ENCODE data around the gene TMEM221.
"Not testable (repeated sequence)": the region's sequence is repeated elsewhere in the genome, so short reads cannot be mapped to it uniquely, and the experiment has no call there.

Gene TMEM221

DNA sequence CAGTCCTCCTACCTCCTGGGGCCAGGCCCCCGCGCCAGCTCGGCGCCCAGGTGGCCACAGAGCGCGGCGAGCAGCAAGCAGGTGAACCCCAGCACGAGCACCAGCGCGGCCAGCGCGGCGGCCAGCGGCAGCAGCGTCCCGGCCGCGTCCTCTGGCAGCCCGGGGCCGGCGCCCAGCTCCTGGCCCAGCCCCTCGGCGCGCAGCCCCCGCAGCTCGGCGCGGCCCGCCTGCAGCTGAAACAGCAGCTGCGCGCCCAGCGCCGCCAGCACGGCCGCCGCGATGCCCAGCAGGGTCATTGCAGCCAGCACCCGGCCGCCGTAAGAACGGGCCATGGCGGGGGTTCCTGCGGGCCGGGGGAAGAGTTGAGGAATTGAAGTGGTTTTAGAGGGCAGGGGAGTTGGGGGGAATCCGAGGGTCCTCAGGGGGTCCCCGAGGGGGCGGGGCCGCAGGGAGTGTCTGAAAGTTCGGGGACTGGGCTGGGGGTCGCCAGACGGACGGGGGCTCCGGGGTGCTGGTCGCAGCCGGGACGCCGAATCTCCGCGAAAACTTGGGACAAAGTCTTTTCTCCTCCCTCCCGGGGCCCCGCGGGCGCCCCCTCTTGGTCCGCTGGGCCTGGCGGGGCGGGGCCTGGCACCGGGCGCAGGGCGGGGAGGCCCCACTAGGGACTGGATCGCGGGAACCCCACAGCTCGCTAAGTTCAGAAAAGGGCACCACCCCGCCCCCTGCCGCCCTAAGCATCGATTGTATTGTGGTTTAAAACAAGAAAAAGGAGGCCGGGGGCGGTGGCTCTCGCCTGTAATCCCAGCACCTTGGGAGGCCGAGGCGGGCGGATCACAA is at the start of gene TMEM221:
TMEM221 (minus strand) TSS at position 538 of the 837 bp plus-strand sequence; CDS start at position 332, 206 bp downstream.
- peak; percentile 24 for DNase-seq

DNA sequence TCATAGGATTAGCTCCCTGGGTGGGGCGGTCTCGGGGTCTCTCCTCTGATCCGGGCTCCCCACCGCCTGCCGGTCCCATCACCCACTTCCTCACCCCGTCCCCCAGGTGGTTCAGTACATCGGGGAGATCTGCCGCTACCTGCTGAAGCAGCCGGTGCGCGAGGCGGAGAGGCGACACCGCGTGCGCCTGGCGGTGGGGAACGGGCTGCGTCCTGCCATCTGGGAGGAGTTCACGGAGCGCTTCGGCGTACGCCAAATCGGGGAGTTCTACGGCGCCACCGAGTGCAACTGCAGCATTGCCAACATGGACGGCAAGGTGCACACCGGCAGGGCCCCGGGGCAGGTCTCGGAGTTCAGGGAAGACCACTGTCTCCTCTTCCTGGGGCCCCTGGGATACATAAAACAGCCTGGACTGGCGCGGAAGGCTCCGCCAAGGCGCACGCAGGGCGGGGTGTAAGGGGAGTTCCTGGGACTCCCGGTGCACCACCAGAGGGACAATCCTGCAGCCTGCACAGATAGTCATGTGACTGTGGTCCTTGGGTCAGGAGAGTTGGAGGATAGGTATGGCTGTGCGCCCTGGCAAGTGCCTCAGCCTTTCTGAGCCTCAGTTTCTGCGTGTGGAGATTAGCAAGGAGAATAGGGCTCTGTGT is 48.8 kb upstream of the TMEM221 start:
- no peak for DNase-seq

DNA sequence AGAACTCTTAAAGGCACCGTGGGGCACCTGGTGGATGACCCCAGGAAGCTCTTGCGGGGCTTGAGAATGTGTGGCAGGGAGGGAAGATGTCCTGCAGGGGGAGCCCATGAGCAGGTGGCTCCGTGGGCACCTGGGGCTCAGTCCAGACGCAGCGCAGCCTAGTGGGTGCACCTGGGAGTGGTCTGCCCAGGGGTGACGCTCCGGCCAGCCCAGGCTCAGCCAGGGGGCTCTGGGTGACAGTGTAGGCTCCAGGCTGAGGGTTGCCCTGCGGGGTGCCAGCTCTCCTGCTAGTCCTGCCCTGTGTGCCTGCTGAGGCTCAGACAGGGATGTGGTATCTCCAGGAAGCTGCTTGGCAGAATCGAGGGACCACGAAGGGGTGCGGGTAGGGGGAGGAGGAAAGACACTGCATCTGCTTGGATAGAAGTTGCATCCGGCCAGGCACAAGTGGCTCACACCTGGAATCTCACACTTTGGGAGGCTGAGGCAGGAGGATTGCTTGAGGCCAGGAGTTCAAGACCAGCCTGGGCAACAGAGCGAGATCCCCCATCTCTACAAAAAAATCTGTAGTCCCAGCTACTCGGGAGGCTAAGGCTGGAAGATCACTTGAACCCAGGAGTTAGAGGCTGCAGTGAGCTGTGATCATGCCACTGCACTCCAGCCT is 48.0 kb upstream of the TMEM221 start:
- no peak for DNase-seq

DNA sequence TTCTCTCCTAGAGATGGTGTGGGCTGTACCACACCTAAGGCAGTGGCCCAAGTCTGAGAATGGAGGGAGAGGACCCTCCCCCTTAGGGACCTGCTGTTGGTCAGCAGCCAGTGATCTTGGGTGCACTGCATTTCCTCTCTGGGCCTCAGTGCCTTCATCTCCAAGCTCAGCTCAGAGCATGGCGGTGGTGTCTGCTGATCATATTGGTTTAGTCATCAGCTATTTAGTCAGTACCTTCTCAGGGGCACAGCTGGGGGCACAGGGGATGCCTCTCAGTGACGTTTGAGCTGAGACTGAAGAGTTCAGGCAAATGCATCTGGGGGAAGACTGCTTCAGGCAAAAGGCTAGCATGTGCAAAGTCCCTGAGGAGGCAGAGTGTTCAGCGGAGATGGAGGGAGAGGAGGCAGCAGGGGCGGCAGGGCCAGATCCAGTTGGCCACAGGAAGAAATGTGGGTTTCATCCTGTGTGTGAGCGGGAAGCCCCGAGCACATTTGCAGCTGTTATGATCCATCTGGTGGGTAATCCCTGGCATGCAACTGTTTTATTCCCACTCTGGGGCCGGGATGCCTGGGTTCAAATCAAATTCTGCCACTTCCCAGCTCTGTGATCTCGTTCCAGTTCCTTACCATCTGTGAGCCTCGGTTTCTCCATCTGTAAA is 47.3 kb upstream of the TMEM221 start:
- DNase-seq = no peak

DNA sequence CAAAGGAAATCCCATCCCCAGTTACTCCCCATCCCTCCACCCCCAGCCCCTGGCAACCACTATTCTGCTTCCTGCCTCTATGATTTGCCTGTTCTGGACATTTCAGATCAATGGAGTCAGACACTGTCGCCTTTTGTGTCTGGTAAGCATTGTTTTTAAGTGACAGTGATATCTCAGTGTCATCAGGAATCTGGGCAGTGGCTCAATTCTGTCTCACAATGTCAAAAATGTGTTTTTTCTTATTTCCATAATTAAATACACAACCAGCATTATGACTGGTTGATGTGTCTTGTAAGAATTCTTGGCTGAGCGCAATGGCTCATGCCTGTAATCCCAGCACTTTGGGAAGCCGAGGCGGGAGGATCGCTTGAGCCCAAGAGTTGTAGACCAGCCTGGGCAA is 42.8 kb upstream of the TMEM221 start:
- DNase-seq = no peak

DNA sequence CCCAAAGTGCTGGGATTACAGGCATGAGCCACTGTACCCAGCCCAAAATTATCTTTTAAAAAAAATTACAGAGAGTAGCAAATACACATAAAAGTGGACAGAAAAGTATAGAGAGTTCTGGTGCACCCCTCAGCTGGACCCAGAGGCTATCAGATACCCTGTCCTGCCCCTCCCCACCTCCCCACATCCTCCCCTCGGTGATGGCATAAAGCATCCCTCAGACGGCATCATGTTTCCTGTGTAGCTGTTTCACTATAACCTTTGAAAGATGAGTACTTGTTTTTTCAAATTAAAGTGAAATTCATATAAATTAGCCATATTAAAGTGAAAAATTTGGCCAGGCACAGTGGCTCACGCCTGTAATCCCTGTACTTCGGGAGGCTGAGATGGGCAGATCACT is 41.9 kb upstream of the TMEM221 start:
- DNase-seq = no peak

DNA sequence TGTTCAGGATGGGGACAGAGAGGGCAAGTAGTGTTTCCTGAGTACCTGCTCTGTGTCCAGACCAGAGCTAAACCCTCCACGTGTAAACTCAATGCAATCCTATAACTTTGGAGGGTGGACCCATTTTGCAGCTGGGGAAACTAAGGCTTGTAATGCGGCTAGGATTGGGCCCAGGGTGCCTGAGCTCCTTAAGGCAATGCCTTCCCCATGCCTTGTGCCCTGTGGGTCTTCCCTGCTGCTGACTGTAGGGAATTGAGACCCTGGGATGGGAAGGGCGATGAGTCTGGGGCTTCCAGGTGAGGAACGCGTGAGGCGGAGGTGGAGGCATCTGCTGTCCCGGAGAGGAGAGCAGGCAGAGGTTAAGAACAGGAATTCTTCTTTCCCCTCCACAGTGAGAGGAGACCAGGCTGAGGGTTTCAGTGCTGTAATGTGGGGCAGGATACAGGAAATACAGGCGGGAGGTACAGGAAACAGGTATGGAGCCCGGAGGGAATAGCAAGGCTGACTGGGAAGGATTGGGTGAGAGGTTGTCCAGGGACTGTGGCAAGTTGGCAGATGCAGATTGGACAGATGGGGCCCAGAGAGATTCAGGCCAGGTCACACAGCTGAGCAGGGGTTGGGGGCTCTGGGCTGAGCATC is 41.0 kb upstream of the TMEM221 start:
- no peak for DNase-seq

DNA sequence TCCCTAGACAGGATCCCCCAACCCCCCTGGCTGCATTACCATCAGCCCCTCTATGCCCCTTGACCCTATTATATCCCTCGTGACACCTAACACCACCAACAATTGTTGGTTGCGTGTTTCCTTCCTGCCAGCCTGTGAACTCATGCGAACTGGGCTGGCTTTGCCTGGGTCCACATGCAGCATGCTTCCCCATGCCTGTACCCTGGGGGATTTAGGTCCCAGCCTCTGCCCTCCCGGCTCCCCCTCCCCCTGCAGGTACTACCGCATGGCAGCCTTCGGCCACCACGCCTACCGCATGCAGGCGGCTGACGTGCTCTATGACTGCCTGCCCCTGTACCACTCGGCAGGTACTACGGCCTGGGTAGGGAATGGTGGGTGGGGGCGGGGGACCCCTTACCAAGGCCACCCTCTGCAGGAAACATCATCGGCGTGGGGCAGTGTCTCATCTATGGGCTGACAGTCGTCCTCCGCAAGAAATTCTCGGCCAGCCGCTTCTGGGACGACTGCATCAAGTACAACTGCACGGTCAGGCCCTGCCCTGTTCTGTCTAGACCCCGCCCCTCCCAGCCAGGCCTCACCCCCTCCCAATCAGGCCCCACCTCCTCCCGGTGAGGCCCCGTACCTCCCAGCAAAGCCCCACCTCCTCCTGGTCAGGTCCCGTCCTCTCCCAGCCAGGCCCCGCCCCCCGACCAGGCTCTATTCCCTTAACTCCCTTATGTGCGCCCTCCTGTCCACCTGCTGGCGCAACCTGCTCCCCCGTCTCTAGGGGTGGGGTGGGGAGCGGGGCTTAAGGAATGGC is 40.3 kb upstream of the TMEM221 start:
- DNase-seq = no peak

DNA sequence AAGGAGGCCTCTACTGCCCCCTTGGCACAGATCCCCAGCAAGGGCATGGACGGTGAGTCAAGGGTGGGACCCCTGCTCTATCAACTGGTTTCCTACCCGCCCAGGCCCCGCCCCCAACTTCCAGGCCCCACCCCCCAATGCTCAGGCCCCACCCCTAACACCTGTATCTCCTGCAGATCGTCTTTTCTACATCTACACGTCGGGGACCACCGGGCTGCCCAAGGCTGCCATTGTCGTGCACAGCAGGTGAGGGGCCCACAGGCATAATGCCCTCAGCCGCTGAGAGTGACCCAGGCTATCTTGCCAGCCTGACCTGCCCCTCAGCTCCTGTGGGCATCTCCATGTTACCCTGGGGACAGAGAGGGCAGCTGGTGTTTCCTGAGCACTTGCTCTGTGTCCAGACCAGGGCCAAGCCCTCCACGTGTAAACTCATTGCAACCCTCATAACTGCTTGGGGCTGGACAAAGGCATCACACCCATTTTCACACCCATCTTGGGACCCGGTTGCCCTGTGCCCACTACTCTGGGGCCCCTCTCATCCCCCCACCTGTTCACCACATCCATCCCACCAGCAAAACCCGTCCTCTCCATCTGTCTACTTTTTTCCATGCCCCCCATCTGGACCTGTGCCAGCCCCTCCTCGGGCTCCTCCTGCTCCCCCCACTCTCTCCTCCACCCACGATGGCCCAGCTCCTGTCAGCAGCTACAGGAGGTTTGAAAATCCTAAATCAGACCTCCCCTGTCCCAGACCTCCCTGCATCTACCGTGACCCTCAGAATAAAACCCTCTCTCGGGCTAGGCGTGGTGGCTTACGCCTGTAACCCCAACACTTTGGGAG is 39.0 kb upstream of the TMEM221 start:
- no peak for DNase-seq

DNA sequence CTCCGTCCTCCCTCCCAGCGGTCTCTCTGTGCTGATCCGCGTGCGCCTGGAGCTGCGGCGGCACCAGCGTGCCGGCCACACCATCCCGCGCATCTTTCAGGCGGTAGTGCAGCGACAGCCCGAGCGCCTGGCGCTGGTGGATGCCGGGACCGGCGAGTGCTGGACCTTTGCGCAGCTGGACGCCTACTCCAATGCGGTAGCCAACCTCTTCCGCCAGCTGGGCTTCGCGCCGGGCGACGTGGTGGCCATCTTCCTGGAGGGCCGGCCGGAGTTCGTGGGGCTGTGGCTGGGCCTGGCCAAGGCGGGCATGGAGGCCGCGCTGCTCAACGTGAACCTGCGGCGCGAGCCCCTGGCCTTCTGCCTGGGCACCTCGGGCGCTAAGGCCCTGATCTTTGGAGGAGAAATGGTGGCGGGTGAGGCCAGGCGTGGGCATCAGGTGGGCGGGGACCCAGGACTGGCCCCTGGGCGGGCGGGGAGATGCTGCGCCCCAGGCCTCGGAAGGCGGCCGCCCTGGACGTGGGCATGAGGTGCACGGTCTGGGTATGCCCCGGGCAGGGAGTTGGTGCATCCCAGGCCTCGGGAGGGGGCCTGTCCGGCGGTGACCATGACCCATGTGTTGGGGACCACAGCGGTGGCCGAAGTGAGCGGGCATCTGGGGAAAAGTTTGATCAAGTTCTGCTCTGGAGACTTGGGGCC is 38.2 kb upstream of the TMEM221 start:
- DNase-seq = no peak

DNA sequence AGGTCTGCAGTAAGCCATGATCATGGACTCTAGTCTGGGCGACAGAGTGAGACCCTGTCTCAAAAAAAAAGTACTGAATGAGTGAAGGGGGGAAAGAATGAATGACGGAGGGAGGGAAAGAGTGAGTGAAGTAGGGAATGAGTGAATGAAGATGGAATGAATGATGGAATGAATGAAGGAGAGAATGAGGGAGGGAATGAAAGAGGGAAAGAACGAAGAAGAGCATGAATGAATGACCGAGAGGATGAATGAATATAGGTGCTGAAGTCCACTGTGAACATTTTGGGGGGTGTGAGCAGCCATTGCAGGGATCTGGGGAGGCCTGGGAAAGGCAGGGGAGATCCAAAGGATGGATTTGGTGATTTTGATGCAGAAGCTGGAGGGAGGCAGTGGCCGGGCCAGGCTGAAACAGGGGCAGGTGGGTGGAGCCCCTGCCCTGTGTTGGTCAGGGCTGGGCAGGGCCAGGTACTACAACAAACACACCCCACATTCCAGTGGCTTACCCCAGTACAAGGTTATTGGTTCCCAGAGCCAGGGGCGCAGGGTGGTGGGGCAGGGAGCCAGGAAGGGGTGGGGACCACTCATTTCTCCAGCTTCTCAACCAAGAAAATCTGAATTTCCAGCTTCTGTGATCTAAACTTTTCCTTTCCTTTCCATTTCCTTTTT is 36.2 kb upstream of the TMEM221 start:
- DNase-seq = no peak

DNA sequence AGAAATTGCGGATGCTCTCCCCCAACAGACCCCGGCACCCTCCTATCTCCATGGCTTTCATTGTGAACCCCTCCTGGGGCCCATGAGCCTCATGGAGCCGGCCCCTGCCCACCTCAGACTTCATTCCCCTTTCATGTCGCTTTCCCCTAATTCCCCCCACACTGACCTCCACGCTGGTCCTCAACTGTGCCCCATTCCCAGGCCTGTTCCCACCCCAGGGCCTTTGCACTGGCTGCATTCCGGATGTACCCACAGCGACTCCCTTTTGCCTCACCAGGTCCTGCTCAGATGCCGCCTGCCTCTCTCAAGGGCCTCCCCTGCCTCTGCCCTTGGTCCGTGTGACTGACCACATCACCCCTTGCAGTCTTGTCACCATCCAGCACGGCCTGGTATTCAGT is 35.1 kb upstream of the TMEM221 start:
- no peak for DNase-seq

DNA sequence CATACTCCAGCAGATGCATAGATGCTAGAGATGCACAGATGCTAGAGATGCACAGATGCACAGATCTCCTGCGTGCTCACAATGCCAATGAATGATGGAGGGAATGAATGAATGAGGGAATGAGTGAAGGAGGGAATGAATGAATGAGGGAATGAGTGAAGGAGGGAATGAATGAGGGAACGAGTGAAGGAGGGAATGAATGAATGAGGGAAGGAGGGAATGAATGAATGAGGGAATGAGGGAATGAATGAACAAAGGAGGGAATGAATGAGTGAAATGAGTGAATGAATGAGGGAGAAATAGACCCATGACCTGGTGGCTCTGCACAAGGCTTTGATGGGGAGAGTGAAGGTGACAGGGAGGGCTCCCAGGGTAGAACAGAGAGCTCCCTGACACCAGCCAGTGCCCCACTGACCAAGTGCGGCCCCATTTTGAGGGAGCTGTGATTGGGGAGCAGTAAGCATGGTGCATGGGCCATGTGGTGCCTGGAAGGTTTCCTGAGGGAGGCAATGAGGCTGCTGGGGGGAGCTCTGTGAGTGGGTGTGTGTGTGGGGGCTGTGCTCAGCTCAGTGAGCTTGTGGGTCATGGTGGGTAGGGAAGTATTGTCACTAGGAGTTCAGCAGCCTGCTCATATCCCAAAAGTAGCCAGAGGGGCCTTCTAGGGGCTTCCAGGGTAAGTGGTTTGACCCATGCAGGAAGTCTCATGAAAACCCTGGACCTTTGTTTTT is 34.6 kb upstream of the TMEM221 start:
- no peak for DNase-seq

DNA sequence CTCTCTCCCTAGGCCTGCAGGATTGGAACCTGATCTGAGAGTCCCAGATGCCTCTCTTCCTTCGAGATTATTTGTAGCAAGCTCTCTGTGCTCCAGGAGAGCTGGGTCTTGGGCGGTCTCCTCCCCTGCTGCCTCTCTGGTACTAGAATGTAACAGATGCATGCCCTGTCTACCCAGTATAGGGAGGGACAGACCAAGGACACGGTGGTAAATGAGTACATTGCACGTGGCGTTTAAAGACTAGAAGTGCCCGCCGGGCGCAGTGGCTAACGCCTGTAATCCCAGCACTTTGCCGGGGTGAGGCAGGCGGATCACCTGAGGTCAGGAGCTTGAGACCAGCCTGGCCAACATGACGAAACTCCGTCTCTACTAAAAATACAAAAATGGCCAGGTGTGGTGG is 33.5 kb upstream of the TMEM221 start:
- DNase-seq = no peak

DNA sequence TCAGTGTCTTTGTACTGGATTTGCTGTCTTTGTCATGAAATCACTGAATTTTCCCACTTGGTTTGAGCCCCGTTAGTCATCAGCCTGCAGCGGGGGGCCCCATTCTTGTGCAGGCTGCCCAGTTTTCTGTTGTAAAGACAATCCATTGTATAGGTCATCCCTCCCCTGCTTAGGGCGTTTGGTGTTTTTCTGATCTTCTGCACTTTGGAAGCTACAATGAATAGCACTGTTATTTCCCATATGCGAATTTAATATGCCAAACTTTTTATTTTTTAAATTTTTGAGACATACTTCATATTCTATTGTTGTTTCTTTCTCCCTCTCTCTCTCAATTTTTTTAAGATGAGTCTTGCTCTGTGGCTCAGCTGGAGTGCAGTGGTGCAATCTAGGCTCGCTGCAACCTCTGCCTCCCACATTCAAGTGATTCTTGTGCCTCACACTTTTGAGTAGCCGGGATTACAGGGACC is 30.9 kb upstream of the TMEM221 start:
- DNase-seq = no peak

DNA sequence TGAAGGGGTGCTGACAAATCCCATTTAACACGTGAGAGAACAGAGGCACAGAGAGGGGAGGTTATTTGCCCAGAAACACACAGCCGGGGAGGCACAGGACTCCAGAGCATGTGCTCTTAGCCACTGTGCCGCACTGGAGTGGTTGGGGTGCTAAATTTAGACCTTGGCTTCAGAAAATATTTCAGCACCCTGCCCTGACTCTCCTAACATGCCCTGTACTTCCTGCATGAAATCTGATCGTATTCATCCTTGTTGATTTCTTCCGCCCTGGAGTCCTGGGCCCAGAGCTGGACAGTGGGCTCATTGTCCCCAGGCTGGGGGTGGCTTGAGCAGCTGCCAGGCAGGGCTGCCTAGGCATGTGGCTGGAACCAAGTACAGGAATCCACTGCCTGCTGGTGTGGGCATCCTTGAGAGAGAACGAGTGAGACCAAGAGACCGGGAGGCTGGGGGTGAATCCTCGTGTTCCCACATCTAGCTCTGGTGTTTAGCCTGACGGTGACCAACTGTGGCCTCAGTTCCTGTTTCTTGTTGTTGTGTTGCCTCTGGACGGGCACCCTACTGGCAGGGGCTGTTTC is 27.2 kb upstream of the TMEM221 start:
- no peak for DNase-seq

DNA sequence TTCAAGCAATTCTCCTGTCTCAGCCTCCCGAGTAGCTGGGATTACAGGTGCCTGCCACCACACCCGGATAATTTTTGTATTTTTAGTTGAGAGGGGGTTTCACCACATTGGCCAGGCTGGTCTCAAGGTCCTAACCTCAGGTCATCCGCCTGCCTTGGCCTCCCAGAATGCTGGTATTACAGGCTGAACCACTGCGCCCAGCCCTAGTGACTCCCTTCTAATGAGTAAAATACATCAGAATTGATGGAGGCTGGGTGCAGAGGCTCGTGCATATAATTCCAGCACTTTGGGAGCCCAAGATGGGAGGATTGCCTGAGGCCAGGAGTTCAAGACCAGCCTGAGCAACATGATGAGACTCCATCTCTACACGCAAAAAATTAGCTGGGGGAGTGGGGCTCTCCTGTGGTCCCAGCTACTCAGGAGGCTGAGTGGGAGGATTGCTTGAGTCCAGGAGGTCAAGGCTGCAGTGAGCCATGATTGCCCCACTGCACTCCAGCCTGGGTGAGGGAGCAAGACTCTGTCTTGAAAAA is 26.6 kb upstream of the TMEM221 start:
- not testable (repeated sequence) for DNase-seq

DNA sequence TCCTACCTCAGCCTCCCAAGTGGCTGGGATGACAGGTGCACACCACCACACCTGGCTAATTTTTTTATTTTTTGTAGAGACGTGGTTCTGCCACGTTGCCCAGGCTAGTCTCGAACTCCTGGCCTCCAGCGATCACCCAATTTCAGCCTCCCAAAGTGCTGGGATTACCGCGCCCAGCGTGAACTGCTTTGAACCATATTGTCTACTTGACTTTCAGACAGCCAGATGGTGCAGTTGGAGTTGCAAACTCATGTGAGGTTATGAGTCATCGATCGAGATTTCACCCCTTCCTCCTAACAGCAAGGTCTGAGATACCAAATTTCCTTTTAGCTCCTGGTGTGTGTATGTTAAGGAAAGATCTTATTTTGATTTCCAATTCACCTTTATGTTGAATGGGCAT is 24.6 kb upstream of the TMEM221 start:
- no peak for DNase-seq

All from DMS79 treated with DMSO at 0.1 percent for 48 hours (cell line).